Karpas-422 (cell line): ENCODE results near the gene SLX4. TPM values are rescaled to one million over a fixed set of nuclear protein-coding genes. Genes with fewer than 3 reads are reported as not detected.

ENCODE experiments used
- DNase-seq: peaks from one replicate; pipeline ENCODE4 v3.0.0-alpha.2; 2015
- H2AFZ ChIP-seq: fragments of 200-600 bp; sonication (generic); 2 replicates; pipeline ENCODE4 v1.6.1; 2014; ENCODE audit warnings: antibody characterized with exemption, low read length, mixed read lengths
- H3K27ac ChIP-seq: fragments of 200-600 bp; sonication (generic); 2 replicates; pipeline ENCODE4 v1.5.1; 2014; ENCODE audit warnings: mild to moderate bottlenecking, low read length, moderate library complexity
- H3K27me3 ChIP-seq: fragments of 200-600 bp; sonication (generic); 2 replicates; pipeline ENCODE4 v1.6.1; 2014; ENCODE audit warnings: low read length, mixed read lengths
- H3K36me3 ChIP-seq: fragments of 200-600 bp; sonication (generic); 2 replicates; pipeline ENCODE4 v1.6.1; 2014; ENCODE audit warnings: low read length, mixed read lengths; ENCODE audit not compliant: insufficient read depth
- H3K4me1 ChIP-seq: fragments of 200-600 bp; sonication (generic); 2 replicates; pipeline ENCODE4 v1.6.1; 2014; ENCODE audit warnings: mild to moderate bottlenecking, low read length, mixed read lengths
- H3K4me2 ChIP-seq: fragments of 200-600 bp; sonication (generic); 2 replicates; pipeline ENCODE4 v1.6.1; 2014; ENCODE audit warnings: low read length, low read depth, mild to moderate bottlenecking; ENCODE audit not compliant: poor library complexity, severe bottlenecking
- H3K4me3 ChIP-seq: fragments of 200-600 bp; sonication (generic); 2 replicates; pipeline ENCODE4 v1.5.1; 2014; ENCODE audit warnings: mild to moderate bottlenecking, antibody characterized with exemption, low read length, mixed read lengths
- H3K79me2 ChIP-seq: fragments of 200-600 bp; sonication (generic); 2 replicates; pipeline ENCODE4 v1.6.1; 2014; ENCODE audit warnings: mild to moderate bottlenecking, low read length, mixed read lengths
- H3K9ac ChIP-seq: fragments of 200-600 bp; sonication (generic); 2 replicates; pipeline ENCODE4 v1.6.0; 2014; ENCODE audit warnings: low read length
- H3K9me2 ChIP-seq: fragments of 200-600 bp; sonication (generic), shearing (Covaris generic); replicated peaks from 2 replicates; pipeline ENCODE4 v1.6.0; 2014; ENCODE audit warnings: mild to moderate bottlenecking, low read length, moderate library complexity; ENCODE audit not compliant: insufficient read depth
- H3K9me3 ChIP-seq: fragments of 300-700, 200-600 bp; sonication (generic); 2 replicates; pipeline ENCODE4 v1.6.1; 2014; ENCODE audit warnings: low read length, mixed read lengths
- H4K20me1 ChIP-seq: fragments of 200-600 bp; sonication (generic); 2 replicates; pipeline ENCODE4 v1.6.1; 2014; ENCODE audit warnings: mild to moderate bottlenecking, antibody characterized with exemption, low read length, low read depth; ENCODE audit not compliant: insufficient read depth
- total RNA-seq: library from RNA; depleted of rRNA; stranded (reverse); fragments of >200 nt; shearing (Covaris generic); gene quantifications from 2 replicates; pipeline ENCODE4 v1.2.3, GENCODE V29; 2014; ENCODE audit warnings: low replicate concordance; rRNA removed

Gene SLX4
- total RNA-seq, 1 experiment from 2014 or later: 9.1 TPM

GRCh38 chr16:3538222-3538621 is 73.2 kb downstream of the SLX4 start:
- no peaks in the 10 kb centered on the region for H3K9me3 ChIP-seq
- no peaks in the 10 kb centered on the region for H4K20me1 ChIP-seq
- peaks cover 14% of the 10 kb centered on the region for H3K36me3 ChIP-seq
- H3K4me1 ChIP-seq: peaks cover 13% of the 10 kb centered on the region
- no peak overlapping the region for H2AFZ ChIP-seq
- no peak overlapping the region for H3K4me2 ChIP-seq
- no peak overlapping the region for H3K27ac ChIP-seq
- no peak for DNase-seq
- H3K27me3 ChIP-seq: no peaks in the 10 kb centered on the region
- no peak overlapping the region for H3K4me3 ChIP-seq
- no peaks in the 10 kb centered on the region for H3K79me2 ChIP-seq
- no peaks in the 10 kb centered on the region for H3K9me2 ChIP-seq
- no peak overlapping the region for H3K9ac ChIP-seq

GRCh38 chr16:3536851-3537250 is 74.6 kb downstream of the SLX4 start:
- peaks cover 13% of the 10 kb centered on the region for H3K4me1 ChIP-seq
- peak overlapping the region; percentile 68 for H3K27ac ChIP-seq
- no peaks in the 10 kb centered on the region for H3K9me3 ChIP-seq
- no peak for DNase-seq
- no peak overlapping the region for H3K4me3 ChIP-seq
- H4K20me1 ChIP-seq: no peaks in the 10 kb centered on the region
- H3K79me2 ChIP-seq: no peaks in the 10 kb centered on the region
- peak overlapping the region; percentile 34 for H3K4me2 ChIP-seq
- H3K36me3 ChIP-seq: peaks cover 9% of the 10 kb centered on the region
- no peak overlapping the region for H2AFZ ChIP-seq
- H3K9me2 ChIP-seq: no peaks in the 10 kb centered on the region
- H3K27me3 ChIP-seq: no peaks in the 10 kb centered on the region
- no peak overlapping the region for H3K9ac ChIP-seq

- Histone ChIP-seq H3K9ac (no peak overlapping the region), H3K4me2 (peak overlapping the region; percentile 34), H3K9me2 (no peaks in the 10 kb centered on the region), H3K36me3 (peaks cover 6% of the 10 kb centered on the region), H3K27me3 (no peaks in the 10 kb centered on the region), H3K4me1 (peaks cover 13% of the 10 kb centered on the region), H2AFZ (no peak overlapping the region), H3K9me3 (no peaks in the 10 kb centered on the region), H4K20me1 (no peaks in the 10 kb centered on the region), H3K79me2 (no peaks in the 10 kb centered on the region), H3K27ac (peak overlapping the region; percentile 68), H3K4me3 (no peak overlapping the region)
- DNase-seq: no peak
Measured at GRCh38 chr16:3536271-3536731, 75.1 kb downstream of the SLX4 start.

- no peak overlapping the region for H3K4me3 ChIP-seq
- no peak overlapping the region for H3K4me2 ChIP-seq
- no peak overlapping the region for H2AFZ ChIP-seq
- H3K27ac ChIP-seq: no peak overlapping the region
- H3K36me3 ChIP-seq: no peaks in the 10 kb centered on the region; the same call in 1 of the 2 replicates
- H3K9me3 ChIP-seq: no peaks in the 10 kb centered on the region
- H3K79me2 ChIP-seq: no peaks in the 10 kb centered on the region
- no peak for DNase-seq
- H3K9ac ChIP-seq: no peak overlapping the region
- H3K4me1 ChIP-seq: peaks cover 13% of the 10 kb centered on the region
- no peaks in the 10 kb centered on the region for H3K9me2 ChIP-seq
- no peaks in the 10 kb centered on the region for H4K20me1 ChIP-seq
- no peaks in the 10 kb centered on the region for H3K27me3 ChIP-seq
Measured at GRCh38 chr16:3534126-3534525, 77.3 kb downstream of the SLX4 start.

GRCh38 chr16:3532741-3533140 is 78.7 kb downstream of the SLX4 start:
- no peaks in the 10 kb centered on the region for H4K20me1 ChIP-seq
- H3K4me2 ChIP-seq: no peak overlapping the region
- H3K79me2 ChIP-seq: no peaks in the 10 kb centered on the region
- DNase-seq: no peak
- no peaks in the 10 kb centered on the region for H3K9me3 ChIP-seq
- H2AFZ ChIP-seq: no peak overlapping the region
- H3K36me3 ChIP-seq: peaks cover 8% of the 10 kb centered on the region; the same call in 1 of the 2 replicates
- H3K9me2 ChIP-seq: no peaks in the 10 kb centered on the region
- no peaks in the 10 kb centered on the region for H3K27me3 ChIP-seq
- no peak overlapping the region for H3K4me3 ChIP-seq
- no peak overlapping the region for H3K27ac ChIP-seq
- peaks cover 13% of the 10 kb centered on the region for H3K4me1 ChIP-seq
- no peak overlapping the region for H3K9ac ChIP-seq

Other genes starting within 250 kb of the SLX4 start
- 25.8 TPM in 2 replicates for gene ZSCAN32, start 210.6 kb downstream of the SLX4 start, total RNA-seq
- 17.7 and 22.4 TPM in 2 replicates for gene ZNF174, start 210.4 kb downstream of the SLX4 start, total RNA-seq
- 1.3 and 3.1 TPM in 2 replicates for gene ZNF597, start 168.1 kb downstream of the SLX4 start, total RNA-seq
- gene NAA60, start 167.9 kb downstream of the SLX4 start, total RNA-seq: 15.1 and 18.4 TPM in 2 replicates
- gene C16orf90, start 116.1 kb downstream of the SLX4 start, total RNA-seq: not detected in 2 replicates
- 21.6 and 29.4 TPM in 2 replicates for gene CLUAP1, start 110.6 kb downstream of the SLX4 start, total RNA-seq
- 22.4 and 31.5 TPM in 2 replicates for gene NLRC3, start 34.2 kb downstream of the SLX4 start, total RNA-seq
- gene DNASE1, start 43.1 kb upstream of the SLX4 start, total RNA-seq: 22.9 and 46.1 TPM in 2 replicates
- 118 and 195 TPM in 2 replicates for gene TRAP1, start 105.9 kb upstream of the SLX4 start, total RNA-seq